ENCODE data around the gene SPARC. TPM values are rescaled to one million over a fixed set of nuclear protein-coding genes. Genes with fewer than 3 reads are reported as not detected.

Gene SPARC
- total RNA-seq, 1 experiment from 2014 or later = 320 TPM

- no peak overlapping the region for H3K27ac ChIP-seq (ENCODE audit: insufficient read length, low read depth, low read length)
- no CpG with 5 or more reads among the region's 6 CpGs for WGBS (ENCODE audit: extremely low coverage, insufficient read length, low lambda C conversion rate)
- no peak overlapping the region for H2BK5ac ChIP-seq (ENCODE audit: insufficient read length, low read length)
- no peak overlapping the region for H3K23ac ChIP-seq (ENCODE audit: insufficient read length, low read depth, low read length)
- H2BK20ac ChIP-seq (ENCODE audit: low read depth, low read length, poor library complexity, severe bottlenecking) = no peak overlapping the region
- no peak overlapping the region for H3T11ph ChIP-seq (ENCODE audit: low read length)
- no peaks in the 10 kb centered on the region for H3K9me3 ChIP-seq (ENCODE audit: control insufficient read depth, low read depth, low read length)
- H3K9ac ChIP-seq (ENCODE audit: extremely low read depth, insufficient read length, low read length) = no peak overlapping the region
- H3K18ac ChIP-seq (ENCODE audit: insufficient read length, low read depth, low read length) = no peak overlapping the region
- no peaks in the 10 kb centered on the region for H3K9me3 Mint-ChIP-seq
- H3K23me2 ChIP-seq (ENCODE audit: insufficient read length, low read depth, low read length, poor library complexity, severe bottlenecking) = no peaks in the 10 kb centered on the region
- TF ChIP-seq, protein P1, sequence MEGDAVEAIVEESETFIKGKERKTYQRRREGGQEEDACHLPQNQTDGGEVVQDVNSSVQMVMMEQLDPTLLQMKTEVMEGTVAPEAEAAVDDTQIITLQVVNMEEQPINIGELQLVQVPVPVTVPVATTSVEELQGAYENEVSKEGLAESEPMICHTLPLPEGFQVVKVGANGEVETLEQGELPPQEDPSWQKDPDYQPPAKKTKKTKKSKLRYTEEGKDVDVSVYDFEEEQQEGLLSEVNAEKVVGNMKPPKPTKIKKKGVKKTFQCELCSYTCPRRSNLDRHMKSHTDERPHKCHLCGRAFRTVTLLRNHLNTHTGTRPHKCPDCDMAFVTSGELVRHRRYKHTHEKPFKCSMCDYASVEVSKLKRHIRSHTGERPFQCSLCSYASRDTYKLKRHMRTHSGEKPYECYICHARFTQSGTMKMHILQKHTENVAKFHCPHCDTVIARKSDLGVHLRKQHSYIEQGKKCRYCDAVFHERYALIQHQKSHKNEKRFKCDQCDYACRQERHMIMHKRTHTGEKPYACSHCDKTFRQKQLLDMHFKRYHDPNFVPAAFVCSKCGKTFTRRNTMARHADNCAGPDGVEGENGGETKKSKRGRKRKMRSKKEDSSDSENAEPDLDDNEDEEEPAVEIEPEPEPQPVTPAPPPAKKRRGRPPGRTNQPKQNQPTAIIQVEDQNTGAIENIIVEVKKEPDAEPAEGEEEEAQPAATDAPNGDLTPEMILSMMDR (conservative IDR thresholded peaks at IDR 0.05) = no peak
- H2BK120ac ChIP-seq (ENCODE audit: low read depth, low read length, poor library complexity, severe bottlenecking) = no peak overlapping the region
- no peak for DNase-seq
- no peaks in the 10 kb centered on the region for H3K79me2 ChIP-seq (ENCODE audit: insufficient read depth, low read length)
- H3K14ac ChIP-seq (ENCODE audit: insufficient read depth, low read length) = no peak overlapping the region
- H3K36me3 Mint-ChIP-seq (ENCODE audit: insufficient read depth in 1 of 3, low read depth in 3 of 3) = peaks cover 29 to 75% (median 71%) of the 10 kb centered on the region in 3 experiments; a peak in 6 of 7 replicates
- H3K4me1 ChIP-seq (ENCODE audit: insufficient read depth, low read length) = no peaks in the 10 kb centered on the region
- no peak overlapping the region for H2BK12ac ChIP-seq (ENCODE audit: insufficient read length, low read depth, low read length)
- no peak overlapping the region for H2AFZ ChIP-seq (ENCODE audit: low read length)
- no peak overlapping the region for H3K56ac ChIP-seq (ENCODE audit: insufficient read length, low read depth, low read length)
- H4K8ac ChIP-seq (replicated peaks; ENCODE audit: insufficient read length, low read depth, low read length) = no peak overlapping the region
- no peaks in the 10 kb centered on the region for H3K27me3 Mint-ChIP-seq (ENCODE audit: low read depth)
- H3K4ac ChIP-seq (ENCODE audit: low read depth, low read length) = no peak overlapping the region
- H3K79me1 ChIP-seq (ENCODE audit: insufficient read depth, low read depth, low read length, poor library complexity, severe bottlenecking) = no peaks in the 10 kb centered on the region
- peaks cover 7% of the 10 kb centered on the region in 2 experiments; a peak in 3 of 4 replicates for H3K4me1 Mint-ChIP-seq
- H3K27ac Mint-ChIP-seq = no peak overlapping the region
- H3K27me3 ChIP-seq (ENCODE audit: insufficient read depth, low read length) = no peaks in the 10 kb centered on the region
- H2AK5ac ChIP-seq (ENCODE audit: insufficient read length, low read length) = no peak overlapping the region
- H3K4me2 ChIP-seq (ENCODE audit: insufficient read depth, insufficient read length, low read length) = no peak overlapping the region
- no peaks in the 10 kb centered on the region for H4K20me1 ChIP-seq (ENCODE audit: control insufficient read depth, insufficient read depth, insufficient read length)
- no peak overlapping the region for H3K4me3 Mint-ChIP-seq
- no peak overlapping the region for H2BK15ac ChIP-seq (ENCODE audit: low read depth, low read length)
- no peak overlapping the region for H4K91ac ChIP-seq (ENCODE audit: insufficient read length, low read depth, low read length)
- H4K5ac ChIP-seq (ENCODE audit: insufficient read length, low read depth, low read length) = no peak overlapping the region
Observed at GRCh38 chr5:151664694-151665585, 21.8 kb downstream of the SPARC start.

Measured in H9 (cell line).